GM13977 (cell line): Measurements from ENCODE around the gene ASTL.

ENCODE experiments used
- DNase-seq: peaks from one replicate; pipeline ENCODE4 v3.0.0; 2012; ENCODE audit warnings: low spot score
- in situ Hi-C: fragments of 300-500 bp; cut with MboI; formaldehyde crosslinking; loops from one replicate; pipeline ENCODE4 v1.12.0; 2022; ENCODE audit warnings: low sequenced_read_pairs, low pct_unique_long_range_greater_than_20kb, mixed read lengths, inconsistent platforms; ENCODE audit not compliant: unreplicated experiment
- TF ChIP-seq, protein P1 (sequence below): IDR thresholded peaks from 2 replicates; pipeline ENCODE4 v1.5.1; 2012; ENCODE audit warnings: mild to moderate bottlenecking, control low read depth; ENCODE audit not compliant: insufficient read depth; ENCODE audit errors: extremely low read depth, missing control alignments

Gene ASTL

GRCh38 chr2:96109931-96110511 lies 28.3 kb downstream of the ASTL start:
- in situ Hi-C loops: no loop called here
- DNase-seq: no peak
- TF ChIP-seq, protein P1, sequence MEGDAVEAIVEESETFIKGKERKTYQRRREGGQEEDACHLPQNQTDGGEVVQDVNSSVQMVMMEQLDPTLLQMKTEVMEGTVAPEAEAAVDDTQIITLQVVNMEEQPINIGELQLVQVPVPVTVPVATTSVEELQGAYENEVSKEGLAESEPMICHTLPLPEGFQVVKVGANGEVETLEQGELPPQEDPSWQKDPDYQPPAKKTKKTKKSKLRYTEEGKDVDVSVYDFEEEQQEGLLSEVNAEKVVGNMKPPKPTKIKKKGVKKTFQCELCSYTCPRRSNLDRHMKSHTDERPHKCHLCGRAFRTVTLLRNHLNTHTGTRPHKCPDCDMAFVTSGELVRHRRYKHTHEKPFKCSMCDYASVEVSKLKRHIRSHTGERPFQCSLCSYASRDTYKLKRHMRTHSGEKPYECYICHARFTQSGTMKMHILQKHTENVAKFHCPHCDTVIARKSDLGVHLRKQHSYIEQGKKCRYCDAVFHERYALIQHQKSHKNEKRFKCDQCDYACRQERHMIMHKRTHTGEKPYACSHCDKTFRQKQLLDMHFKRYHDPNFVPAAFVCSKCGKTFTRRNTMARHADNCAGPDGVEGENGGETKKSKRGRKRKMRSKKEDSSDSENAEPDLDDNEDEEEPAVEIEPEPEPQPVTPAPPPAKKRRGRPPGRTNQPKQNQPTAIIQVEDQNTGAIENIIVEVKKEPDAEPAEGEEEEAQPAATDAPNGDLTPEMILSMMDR: no peak

- TF ChIP-seq, protein P1: no peak
- DNase-seq: no peak
- in situ Hi-C loops: no loop called here
Observed at GRCh38 chr2:96109361-96109680, 29.0 kb downstream of the ASTL start.

- in situ Hi-C loops: no loop called here
- no peak for DNase-seq
- TF ChIP-seq, protein P1: no peak
Observed at GRCh38 chr2:96108541-96109360, 29.6 kb downstream of the ASTL start.

DNA sequence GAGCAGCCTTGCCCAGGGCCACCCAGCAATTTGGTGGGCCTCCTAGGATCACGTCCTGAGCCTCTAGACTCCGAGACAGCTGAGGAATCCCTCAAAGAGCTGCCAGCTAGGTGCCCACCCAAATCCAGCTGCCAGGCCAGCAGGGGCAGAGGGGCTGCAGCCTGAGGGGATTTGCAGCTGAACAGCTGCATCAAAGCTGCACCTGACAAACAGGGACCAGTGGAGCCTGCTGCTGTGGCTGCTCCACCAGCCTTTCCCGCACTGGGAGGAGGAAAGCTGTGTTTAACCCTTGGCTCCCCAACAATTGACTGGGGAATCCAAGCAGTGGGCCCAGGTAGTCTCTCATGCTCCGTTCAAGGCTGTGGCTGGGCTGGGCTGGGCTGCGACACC lies 30.2 kb downstream of the ASTL start:
- DNase-seq: no peak
- TF ChIP-seq, protein P1: no peak
- in situ Hi-C loops: no loop called here

DNA sequence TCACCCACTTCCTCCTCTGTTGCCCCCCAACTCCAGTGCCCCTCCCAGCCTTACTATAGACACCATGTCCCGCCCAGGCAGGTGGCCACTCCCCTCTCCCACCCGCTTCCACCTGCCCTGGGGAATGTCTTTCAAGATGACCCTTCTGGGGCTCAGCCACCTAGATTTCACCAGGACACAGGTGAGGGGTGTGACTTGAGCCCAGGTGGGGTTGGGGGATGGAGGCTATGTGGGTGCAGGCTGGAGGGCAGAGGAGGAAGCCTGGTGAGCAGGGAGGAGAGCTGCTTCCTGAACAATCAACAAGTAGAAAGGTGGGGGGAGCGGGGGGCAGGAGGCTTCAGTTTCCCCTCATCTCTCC lies 30.6 kb downstream of the ASTL start:
- DNase-seq: no peak
- in situ Hi-C loops: no loop called here
- TF ChIP-seq, protein P1: no peak

GRCh38 chr2:96106991-96107707 lies 31.2 kb downstream of the ASTL start:
- DNase-seq: no peak
- TF ChIP-seq, protein P1: no peak
- in situ Hi-C loops: no loop called here
